ENCODE results near the gene BRPF1.

DNA sequence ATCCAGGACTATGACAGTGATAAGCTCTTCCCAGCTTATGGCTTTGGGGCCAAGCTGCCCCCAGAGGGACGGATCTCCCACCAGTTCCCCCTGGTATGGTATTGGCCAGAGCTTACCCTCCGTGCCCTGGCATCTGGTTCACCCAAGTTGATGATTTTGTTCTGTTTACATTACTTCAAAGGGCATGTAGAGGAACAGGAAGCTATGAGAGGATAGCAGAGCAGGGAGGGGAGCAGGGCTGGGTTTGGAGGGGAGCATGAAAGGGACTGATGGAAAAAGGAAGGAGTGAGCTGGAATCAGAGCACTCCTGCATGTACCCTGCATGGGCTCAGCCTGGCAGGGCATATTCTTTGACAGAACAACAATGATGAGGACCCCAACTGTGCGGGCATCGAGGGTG is 13.4 kb upstream of the BRPF1 start:
- TF ChIP-seq CTCF (conservative IDR thresholded peaks at IDR 0.05; ENCODE audit: low read length) (no peak), EZH2phosphoT487 (IDR thresholded peaks at IDR 0.05; ENCODE audit: borderline replicate concordance) (no peak)

Data from Loucy (cell line).